Measurements from ENCODE around the gene TXNDC12.
"Not testable (repeated sequence)": the region's sequence is repeated elsewhere in the genome, so short reads cannot be mapped to it uniquely, and the experiment has no call there.

TXNDC12 gene

GRCh38 chr1:52049337-52049736 lies 5.7 kb downstream of the TXNDC12 start:
- DNase-seq (ENCODE audit: low read depth in 2 of 2, low spot score in 1 of 2) = not testable (repeated sequence)

GRCh38 chr1:52045666-52046195 lies 9.3 kb downstream of the TXNDC12 start:
- DNase-seq (ENCODE audit: low read depth in 2 of 2, low spot score in 1 of 2) = not testable (repeated sequence)

- DNase-seq (ENCODE audit: low read depth in 2 of 2, low spot score in 1 of 2) = no peak
These were observed 9.8 kb downstream of the TXNDC12 start for GRCh38 chr1:52045236-52045635.

- no peak for DNase-seq (ENCODE audit: low read depth in 2 of 2, low spot score in 1 of 2)
These were observed 13.3 kb downstream of the TXNDC12 start for GRCh38 chr1:52041551-52042185.

- no peak for DNase-seq (ENCODE audit: low read depth in 2 of 2, low spot score in 1 of 2)
These were observed 17.1 kb downstream of the TXNDC12 start for GRCh38 chr1:52037909-52038308.

- DNase-seq (ENCODE audit: low read depth in 2 of 2, low spot score in 1 of 2) = no peak
These were observed 17.6 kb downstream of the TXNDC12 start for GRCh38 chr1:52037402-52037814.

GRCh38 chr1:52034050-52034384 lies 21.0 kb downstream of the TXNDC12 start:
- no peak for DNase-seq (ENCODE audit: low read depth in 2 of 2, low spot score in 1 of 2)

GRCh38 chr1:52033190-52034049 lies 21.6 kb downstream of the TXNDC12 start, which contains the start of gene KTI12:
Gene KTI12 (minus strand): TSS chr1:52033810. CDS start chr1:52033761, 49 bp downstream.
- peak; percentile 67 to 77 for DNase-seq (ENCODE audit: low read depth in 2 of 2, low spot score in 1 of 2)

- DNase-seq (ENCODE audit: low read depth in 2 of 2, low spot score in 1 of 2) = no peak
These were observed 22.2 kb downstream of the TXNDC12 start for GRCh38 chr1:52032785-52033131.

GRCh38 chr1:52032124-52032784 lies 22.7 kb downstream of the TXNDC12 start:
- DNase-seq (ENCODE audit: low read depth in 2 of 2, low spot score in 1 of 2) = no peak

GRCh38 chr1:52028839-52029238 lies 26.2 kb downstream of the TXNDC12 start:
- DNase-seq (ENCODE audit: low read depth in 2 of 2, low spot score in 1 of 2) = not testable (repeated sequence)

- no peak for DNase-seq (ENCODE audit: low read depth in 2 of 2, low spot score in 1 of 2)
These were observed 26.7 kb downstream of the TXNDC12 start for GRCh38 chr1:52028328-52028727.

- no peak for DNase-seq (ENCODE audit: low read depth in 2 of 2, low spot score in 1 of 2)
These were observed 28.7 kb downstream of the TXNDC12 start for GRCh38 chr1:52026278-52026677.

- no peak for DNase-seq (ENCODE audit: low read depth in 2 of 2, low spot score in 1 of 2)
These were observed 32.9 kb downstream of the TXNDC12 start for GRCh38 chr1:52022133-52022532.

- no peak for DNase-seq (ENCODE audit: low read depth in 2 of 2, low spot score in 1 of 2)
These were observed 46.8 kb downstream of the TXNDC12 start for GRCh38 chr1:52008071-52008809.

GRCh38 chr1:52007215-52008002 lies 47.6 kb downstream of the TXNDC12 start:
- no peak for DNase-seq (ENCODE audit: low read depth in 2 of 2, low spot score in 1 of 2)

- DNase-seq (ENCODE audit: low read depth in 2 of 2, low spot score in 1 of 2) = not testable (repeated sequence)
These were observed 48.9 kb downstream of the TXNDC12 start for GRCh38 chr1:52006081-52006553.

- DNase-seq (ENCODE audit: low read depth in 2 of 2, low spot score in 1 of 2) = not testable (repeated sequence)
These were observed 49.4 kb downstream of the TXNDC12 start for GRCh38 chr1:52005548-52005947.

- no peak for DNase-seq (ENCODE audit: low read depth in 2 of 2, low spot score in 1 of 2)
These were observed 51.1 kb downstream of the TXNDC12 start for GRCh38 chr1:52003877-52004276.
